ENCODE data around the gene GORASP2. TPM values are rescaled to one million over a fixed set of nuclear protein-coding genes. Genes with fewer than 3 reads are reported as not detected.

The GORASP2 gene
- total and polyA plus RNA-seq, 2 experiments from 2014 or later = 70.4 to 132 TPM

- Histone ChIP-seq H3K4me2 (ENCODE audit: unreplicated experiment) (no peak overlapping the region), H3K9me2 (ENCODE audit: insufficient read depth) (no peaks in the 10 kb centered on the region), H2AFZ (no peak overlapping the region), H3K27ac (no peak overlapping the region), H3K4me3 (no peak overlapping the region), H3K9me3 (ENCODE audit: low read depth) (no peaks in the 10 kb centered on the region), H3K36me3 (ENCODE audit: low read depth) (no peaks in the 10 kb centered on the region), H4K20me1 (ENCODE audit: insufficient read depth) (no peaks in the 10 kb centered on the region), H3F3A (ENCODE audit: insufficient read depth) (peaks cover 20% of the 10 kb centered on the region), H3K27me3 (replicated peaks; ENCODE audit: insufficient read depth) (no peaks in the 10 kb centered on the region), H3K4me1 (ENCODE audit: insufficient read depth) (peaks cover 14% of the 10 kb centered on the region), H3K9ac (no peak overlapping the region), H3K79me2 (ENCODE audit: insufficient read depth) (no peaks in the 10 kb centered on the region)
- in situ Hi-C loops (cut with MboI) = no loop called here
- DNase-seq = no peak
- 77 to 79% methylated on average over 4 of the region's 4 CpGs for WGBS, 2 experiments (ENCODE audit: low coverage in 1 of 2, low lambda C conversion rate in 2 of 2, missing lambda C conversion rate in 2 of 2)
- no peak for TF ChIP-seq EZH2 (IDR thresholded peaks at IDR 0.05; ENCODE audit: insufficient read depth, poor library complexity, severe bottlenecking)
- TF ChIP-seq EZH2phosphoT487 (IDR thresholded peaks at IDR 0.05; ENCODE audit: insufficient read depth, low read depth) = no peak
Observed at GRCh38 chr2:170891893-170892292, 37.2 kb upstream of the GORASP2 start.

GRCh38 chr2:170892391-170892951 lies 36.6 kb upstream of the GORASP2 start:
- Histone ChIP-seq H3K4me1 (ENCODE audit: insufficient read depth) (peaks cover 14% of the 10 kb centered on the region), H3K9ac (no peak overlapping the region), H3K4me2 (ENCODE audit: unreplicated experiment) (no peak overlapping the region), H3F3A (ENCODE audit: insufficient read depth) (peaks cover 14% of the 10 kb centered on the region), H3K4me3 (no peak overlapping the region), H2AFZ (no peak overlapping the region), H3K36me3 (ENCODE audit: low read depth) (no peaks in the 10 kb centered on the region), H3K9me2 (ENCODE audit: insufficient read depth) (no peaks in the 10 kb centered on the region), H3K27ac (no peak overlapping the region), H3K9me3 (ENCODE audit: low read depth) (no peaks in the 10 kb centered on the region), H3K79me2 (ENCODE audit: insufficient read depth) (no peaks in the 10 kb centered on the region), H4K20me1 (ENCODE audit: insufficient read depth) (no peaks in the 10 kb centered on the region), H3K27me3 (replicated peaks; ENCODE audit: insufficient read depth) (no peaks in the 10 kb centered on the region)
- WGBS, 2 experiments (ENCODE audit: low coverage in 1 of 2, low lambda C conversion rate in 2 of 2, missing lambda C conversion rate in 2 of 2) = 69 to 75% methylated on average over 9 of the region's 9 CpGs
- no peak for TF ChIP-seq EZH2phosphoT487 (IDR thresholded peaks at IDR 0.05; ENCODE audit: insufficient read depth, low read depth)
- no peak for DNase-seq
- in situ Hi-C loops (cut with MboI) = no loop called here

GRCh38 chr2:170895023-170895757 lies 33.9 kb upstream of the GORASP2 start:
- DNase-seq = peak; percentile 72
- Histone ChIP-seq H3K27me3 (replicated peaks; ENCODE audit: insufficient read depth) (no peaks in the 10 kb centered on the region), H4K20me1 (ENCODE audit: insufficient read depth) (no peaks in the 10 kb centered on the region), H3K4me3 (no peak overlapping the region), H2AFZ (no peak overlapping the region), H3K4me2 (ENCODE audit: unreplicated experiment) (peak overlapping the region; percentile 64), H3K9me3 (ENCODE audit: low read depth) (no peaks in the 10 kb centered on the region), H3K27ac (peak overlapping the region; percentile 24; the same call in 1 of the 2 replicates), H3K4me1 (ENCODE audit: insufficient read depth) (peaks cover 14% of the 10 kb centered on the region), H3F3A (ENCODE audit: insufficient read depth) (peaks cover 14% of the 10 kb centered on the region), H3K9me2 (ENCODE audit: insufficient read depth) (no peaks in the 10 kb centered on the region), H3K9ac (no peak overlapping the region), H3K36me3 (ENCODE audit: low read depth) (no peaks in the 10 kb centered on the region), H3K79me2 (ENCODE audit: insufficient read depth) (no peaks in the 10 kb centered on the region)
- no peak for TF ChIP-seq EZH2phosphoT487 (IDR thresholded peaks at IDR 0.05; ENCODE audit: insufficient read depth, low read depth)
- no peak for TF ChIP-seq EZH2 (IDR thresholded peaks at IDR 0.05; ENCODE audit: insufficient read depth, poor library complexity, severe bottlenecking)
- WGBS, 2 experiments (ENCODE audit: low coverage in 1 of 2, low lambda C conversion rate in 2 of 2, missing lambda C conversion rate in 2 of 2) = 20 to 23% methylated on average over 3 of the region's 3 CpGs
- in situ Hi-C loops (cut with MboI) = no loop called here

- TF ChIP-seq EZH2 (IDR thresholded peaks at IDR 0.05; ENCODE audit: insufficient read depth, poor library complexity, severe bottlenecking) = no peak
- TF ChIP-seq EZH2phosphoT487 (IDR thresholded peaks at IDR 0.05; ENCODE audit: insufficient read depth, low read depth) = no peak
- no peaks in the 10 kb centered on the region for H3K27me3 ChIP-seq (replicated peaks; ENCODE audit: insufficient read depth)
- no peaks in the 10 kb centered on the region for H3K79me2 ChIP-seq (ENCODE audit: insufficient read depth)
- H3K9ac ChIP-seq = no peak overlapping the region
- H3K4me2 ChIP-seq (ENCODE audit: unreplicated experiment) = no peak overlapping the region
- peaks cover 14% of the 10 kb centered on the region for H3K4me1 ChIP-seq (ENCODE audit: insufficient read depth)
- DNase-seq = no peak
- in situ Hi-C loops (cut with MboI) = no loop called here
- H3K36me3 ChIP-seq (ENCODE audit: low read depth) = no peaks in the 10 kb centered on the region
- no peak overlapping the region for H3K4me3 ChIP-seq
- H3K9me2 ChIP-seq (ENCODE audit: insufficient read depth) = no peaks in the 10 kb centered on the region
- no peak overlapping the region for H3K27ac ChIP-seq
- 66 to 75% methylated on average over 4 of the region's 4 CpGs for WGBS, 2 experiments (ENCODE audit: low coverage in 1 of 2, low lambda C conversion rate in 2 of 2, missing lambda C conversion rate in 2 of 2)
- H3F3A ChIP-seq (ENCODE audit: insufficient read depth) = peaks cover 14% of the 10 kb centered on the region
- no peaks in the 10 kb centered on the region for H4K20me1 ChIP-seq (ENCODE audit: insufficient read depth)
- no peak overlapping the region for H2AFZ ChIP-seq
- no peaks in the 10 kb centered on the region for H3K9me3 ChIP-seq (ENCODE audit: low read depth)
Observed at GRCh38 chr2:170896622-170897021, 32.4 kb upstream of the GORASP2 start.
